ENCODE measurements around the gene GMDS. TPM values are rescaled to one million over a fixed set of nuclear protein-coding genes. Genes with fewer than 3 reads are reported as not detected.

The GMDS gene
- total RNA-seq, 1 experiment from 2014 or later: 5.4 TPM

DNA sequence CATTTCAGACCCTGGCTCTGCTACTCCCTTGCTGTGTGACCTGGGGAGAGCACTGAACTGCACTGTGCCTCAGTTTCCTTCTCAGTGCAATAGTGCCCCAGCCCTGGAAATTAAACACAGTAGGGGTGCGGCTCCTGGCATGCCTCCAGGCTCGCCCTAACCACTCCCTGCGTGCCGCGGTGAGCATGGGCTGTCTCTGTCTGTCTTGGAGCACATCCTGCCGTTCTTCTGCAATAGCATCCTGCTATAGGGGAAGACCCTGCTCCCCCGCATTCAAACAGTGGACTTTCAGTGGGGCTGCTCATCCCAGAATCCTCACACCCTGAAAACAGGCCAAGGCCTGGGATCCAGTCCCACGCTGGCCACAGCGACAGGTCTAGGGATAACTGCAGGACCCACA, 506.2 kb downstream of the GMDS start:
- no peak for DNase-seq (ENCODE audit: low spot score)

DNA sequence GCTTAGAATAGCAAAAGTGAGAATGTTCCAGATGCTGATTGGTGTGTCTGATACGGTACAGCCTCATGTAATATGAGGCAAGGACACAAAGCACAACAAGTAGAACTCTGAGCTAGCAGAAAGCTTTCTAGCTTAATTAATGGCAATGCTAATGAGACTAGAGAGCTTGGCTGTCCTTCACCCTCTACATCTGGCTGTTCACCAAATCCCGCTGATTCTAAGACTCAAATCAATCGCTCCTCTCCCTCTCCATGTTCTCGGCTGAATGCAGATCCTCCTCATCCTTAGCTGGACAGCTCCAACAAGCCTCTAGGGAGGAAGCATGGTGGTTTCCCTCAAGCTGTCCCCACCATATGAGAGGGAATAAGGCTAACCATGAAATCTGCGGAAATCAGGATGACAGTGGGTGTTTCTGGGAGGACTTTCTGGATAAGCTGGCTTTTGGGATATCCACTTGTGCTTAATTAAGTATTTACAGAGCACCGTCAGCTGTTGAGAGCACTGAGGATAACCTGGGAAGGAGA, 506.8 kb downstream of the GMDS start:
- DNase-seq (ENCODE audit: low spot score): no peak

DNA sequence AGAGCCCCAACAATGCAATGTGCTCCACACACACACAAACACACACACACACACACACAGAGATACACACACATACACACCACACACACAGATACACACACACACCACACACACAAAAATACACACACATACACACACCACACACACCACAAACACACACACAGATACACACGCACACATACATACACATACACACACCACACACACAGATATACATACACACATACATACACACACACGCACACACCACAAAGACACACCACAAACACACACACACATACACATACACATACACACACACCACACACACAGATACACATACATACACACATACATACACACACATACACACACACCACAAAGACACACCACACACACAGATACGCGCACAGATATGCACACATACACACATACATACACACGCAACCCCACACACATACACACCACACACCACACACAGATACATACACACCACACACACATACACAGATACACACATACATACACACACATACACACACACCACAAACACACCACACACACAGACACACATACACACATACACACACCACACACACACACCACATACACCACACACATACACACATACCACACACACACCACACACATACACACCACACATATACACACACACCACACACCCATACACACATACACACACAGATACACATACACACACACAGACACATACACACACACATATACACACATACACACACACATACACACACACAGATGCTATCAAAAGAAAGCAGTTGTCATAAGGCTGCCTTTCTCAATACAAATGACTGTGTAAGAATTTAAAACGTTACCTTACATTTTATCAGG, 507.7 kb downstream of the GMDS start:
- DNase-seq (ENCODE audit: low spot score): no peak

DNA sequence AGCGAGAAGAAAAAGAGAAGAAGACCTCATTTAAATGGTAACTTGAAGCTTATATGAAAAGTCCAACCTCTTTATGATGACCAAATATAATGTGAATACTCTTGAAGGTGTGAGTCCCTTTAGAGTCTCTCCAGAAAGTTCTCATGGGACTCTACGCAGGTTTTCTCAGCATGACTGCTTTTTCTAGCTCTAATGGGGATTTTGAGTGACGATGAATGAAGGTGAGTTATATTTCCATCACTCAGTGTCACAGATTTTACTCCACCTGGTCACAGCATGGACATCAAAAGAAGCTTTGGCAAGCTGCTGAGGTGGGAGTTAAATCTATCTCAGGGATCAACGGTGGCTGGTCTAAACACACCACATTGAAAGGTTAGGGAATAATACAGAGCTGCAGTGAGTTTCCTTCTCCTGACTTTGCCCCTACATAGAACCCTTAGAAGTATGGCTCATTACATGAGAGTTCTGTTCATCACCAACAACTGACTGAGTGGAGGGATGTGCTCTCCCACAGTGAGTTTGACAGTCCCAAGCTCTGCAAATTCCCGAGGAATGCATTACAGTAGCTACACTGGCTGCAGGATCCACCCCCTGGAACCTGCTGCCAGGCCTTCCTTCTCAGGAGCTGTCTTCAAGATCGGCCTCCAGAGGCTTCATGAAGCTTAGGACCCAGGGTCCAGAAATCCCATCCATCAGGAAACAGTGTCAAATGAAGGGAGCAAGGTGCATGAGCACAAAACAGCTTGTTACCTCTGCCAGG, 508.9 kb downstream of the GMDS start:
- DNase-seq (ENCODE audit: low spot score): no peak

DNA sequence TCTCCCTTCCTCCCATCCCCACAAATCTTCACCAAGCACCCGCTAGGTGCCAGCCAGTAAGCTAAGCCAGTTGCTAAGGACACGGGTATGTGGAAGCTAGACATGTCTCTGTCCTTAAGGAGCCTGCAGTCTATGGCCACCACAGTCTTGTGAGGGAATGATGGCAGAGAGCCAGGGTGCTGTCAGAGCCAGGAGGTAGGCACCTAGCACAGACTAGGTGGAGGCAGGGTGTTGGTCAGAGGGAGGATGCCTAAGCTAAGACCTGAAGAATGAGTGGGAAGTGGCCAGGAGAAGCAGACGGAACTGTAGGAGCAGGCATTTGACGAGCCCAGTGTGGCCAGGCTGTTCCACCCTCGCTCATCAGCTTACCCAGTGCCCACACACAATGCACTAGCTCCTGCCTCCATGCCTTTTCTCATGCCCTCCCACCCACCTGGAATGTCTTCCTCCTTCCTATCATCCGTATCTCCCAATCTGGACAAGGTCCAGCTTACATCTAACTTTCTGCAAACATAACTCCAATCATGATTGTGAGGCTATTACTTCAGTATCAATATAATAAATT, 510.1 kb downstream of the GMDS start:
- no peak for DNase-seq (ENCODE audit: low spot score)

GRCh38 chr6:1730882-1731281, 514.5 kb downstream of the GMDS start:
- DNase-seq (ENCODE audit: low spot score): no peak

DNA sequence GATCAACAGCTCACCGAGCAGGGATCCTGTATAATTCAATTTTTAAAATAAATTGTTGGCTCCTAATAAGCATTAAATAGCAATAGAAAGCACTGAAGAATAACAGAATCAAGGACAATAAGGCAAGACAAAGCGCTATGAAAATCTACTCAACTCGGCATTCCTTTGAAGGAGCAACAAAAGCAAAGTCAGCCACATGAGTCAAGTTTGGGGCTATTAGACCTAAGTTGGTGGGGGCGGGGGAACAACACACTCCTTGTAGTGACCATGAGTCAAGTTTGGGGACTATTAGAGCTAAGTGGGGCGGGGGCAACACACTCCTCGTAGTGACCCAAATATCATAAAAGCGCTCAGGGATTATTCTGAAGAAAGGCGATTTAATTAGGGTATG, 515.7 kb downstream of the GMDS start:
- no peak for DNase-seq (ENCODE audit: low spot score)

GRCh38 chr6:1729133-1729749, 516.2 kb downstream of the GMDS start:
- DNase-seq (ENCODE audit: low spot score): no peak

DNA sequence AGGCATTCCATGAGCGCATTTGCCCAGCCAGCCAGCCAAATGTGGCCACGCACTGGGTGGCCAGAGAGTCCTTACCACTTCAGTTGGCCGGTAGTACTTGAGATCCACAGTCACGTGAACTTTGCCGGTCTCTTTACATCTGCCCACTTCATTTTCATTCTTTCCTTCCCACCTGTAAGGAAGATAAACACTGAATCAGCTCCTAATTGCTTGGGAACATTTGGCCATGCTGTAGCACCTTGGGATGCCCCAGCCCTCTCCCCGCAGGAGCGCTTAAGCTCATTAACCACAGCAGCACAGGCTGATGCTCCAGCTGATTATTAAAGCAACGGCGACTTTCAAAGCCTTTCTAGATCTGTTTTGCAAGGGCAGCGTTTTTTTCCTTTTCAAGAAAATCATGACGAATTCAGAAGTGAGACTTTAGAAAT, 519.0 kb downstream of the GMDS start:
- no peak for DNase-seq (ENCODE audit: low spot score)

GRCh38 chr6:1724616-1725015, 520.8 kb downstream of the GMDS start:
- DNase-seq (ENCODE audit: low spot score): peak; percentile 55

DNA sequence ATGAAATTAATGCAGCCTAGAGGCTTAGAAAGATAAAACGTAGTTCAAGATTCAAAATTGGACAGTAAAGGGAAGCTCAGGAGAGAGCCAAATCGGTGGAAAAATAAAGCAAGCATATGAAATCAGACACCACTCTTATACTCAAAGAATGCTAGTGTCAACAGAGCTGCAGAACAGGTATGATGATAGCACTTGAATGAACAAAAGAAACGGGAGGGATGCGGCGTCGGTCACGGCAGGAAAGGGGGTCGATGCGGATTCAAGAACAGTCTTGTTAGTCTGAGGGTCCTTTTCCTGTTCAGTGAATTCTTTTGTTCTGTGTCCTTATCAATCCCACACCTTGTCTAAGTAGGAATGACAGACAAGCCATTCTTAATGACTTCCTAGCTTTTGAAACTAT, 521.3 kb downstream of the GMDS start:
- no peak for DNase-seq (ENCODE audit: low spot score)

DNA sequence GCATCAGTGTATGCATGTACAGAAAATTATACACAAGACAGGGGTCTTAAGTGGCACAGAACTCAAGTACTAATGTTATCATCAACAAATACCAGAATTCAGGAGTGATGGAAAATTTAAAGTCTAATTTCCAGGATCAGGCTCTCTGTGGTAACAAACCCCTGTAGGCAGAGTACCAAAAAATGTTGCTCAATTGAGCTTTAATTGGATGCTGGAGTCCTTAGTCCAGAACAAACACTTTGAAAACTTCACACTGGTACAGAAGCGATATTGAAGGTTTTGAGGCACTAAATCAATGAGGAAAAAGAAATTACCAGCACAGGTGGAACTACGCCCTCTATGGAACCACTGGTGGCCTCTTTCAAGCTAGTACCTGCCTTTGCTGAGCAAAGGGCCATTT, 522.6 kb downstream of the GMDS start:
- DNase-seq (ENCODE audit: low spot score): no peak

GRCh38 chr6:1720620-1721322, 524.6 kb downstream of the GMDS start:
- DNase-seq (ENCODE audit: low spot score): no peak

- DNase-seq (ENCODE audit: low spot score): no peak
Measured at GRCh38 chr6:1719922-1720321, 525.5 kb downstream of the GMDS start.

DNA sequence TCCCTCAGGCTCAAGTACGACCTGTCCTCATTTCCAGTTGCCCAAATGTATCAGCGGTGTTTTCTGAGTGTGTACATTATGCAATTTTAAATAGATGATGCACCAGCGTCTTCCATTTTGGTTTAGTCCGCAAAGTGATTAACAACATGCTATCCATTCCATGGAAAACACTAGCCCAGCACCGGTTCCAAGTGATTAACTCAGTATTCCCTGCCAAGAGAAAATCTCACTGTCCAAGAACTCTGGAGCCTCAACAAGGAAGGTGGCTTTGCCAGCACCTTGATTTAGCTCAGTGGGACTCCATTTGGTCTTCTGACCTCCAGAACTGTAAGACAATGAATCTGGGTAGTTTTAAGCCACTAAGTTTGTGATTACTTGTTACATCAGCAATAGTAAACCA, 528.5 kb downstream of the GMDS start:
- no peak for DNase-seq (ENCODE audit: low spot score)

GRCh38 chr6:1716396-1716795, 529.0 kb downstream of the GMDS start:
- DNase-seq (ENCODE audit: low spot score): no peak

GRCh38 chr6:1715336-1715735, 530.1 kb downstream of the GMDS start:
- DNase-seq (ENCODE audit: low spot score): no peak

DNA sequence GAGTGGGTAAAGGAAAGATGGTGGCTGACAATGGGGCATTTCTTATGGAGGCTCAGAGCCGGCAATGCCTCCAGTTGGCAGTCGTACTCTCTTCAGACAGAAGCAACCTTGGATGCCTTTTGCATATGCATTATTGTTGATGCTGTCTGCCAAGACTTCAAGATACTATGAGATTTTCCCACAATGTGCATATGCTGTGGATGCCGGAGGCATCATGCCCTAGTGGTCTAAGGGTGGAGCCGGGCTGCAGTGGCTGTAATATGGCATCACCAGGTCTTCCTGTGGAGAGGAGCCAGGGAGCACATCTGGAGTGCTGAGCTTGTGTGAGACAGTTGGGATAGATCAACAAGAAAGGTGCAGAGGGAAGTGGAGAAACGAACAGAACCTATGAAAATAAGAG, 530.8 kb downstream of the GMDS start:
- no peak for DNase-seq (ENCODE audit: low spot score)

GRCh38 chr6:1713016-1713600, 532.3 kb downstream of the GMDS start:
- DNase-seq (ENCODE audit: low spot score): no peak

GRCh38 chr6:1712451-1712850, 533.0 kb downstream of the GMDS start:
- DNase-seq (ENCODE audit: low spot score): no peak

GRCh38 chr6:1711136-1711535, 534.3 kb downstream of the GMDS start:
- DNase-seq (ENCODE audit: low spot score): no peak
